ENCODE results near the gene RASGRP4.

GRCh38 chr19:38371081-38371480 is 54.9 kb downstream of the RASGRP4 start:
- no peak for TF ChIP-seq CTCF (IDR thresholded peaks at IDR 0.05)
- no peak for TF ChIP-seq EP300 (IDR thresholded peaks at IDR 0.05)

All from esophagus muscularis mucosa (tissue), 3 donors.